Kidney epithelial cell (primary cell): ENCODE data around the gene MAP3K15. TPM values are rescaled to one million over a fixed set of nuclear protein-coding genes. Genes with fewer than 3 reads are reported as not detected.

Experiments used
- DNase-seq: peaks from one replicate; pipeline ENCODE4 v3.0.0-alpha.2; 2010; ENCODE audit warnings: low read depth
- H3K27me3 ChIP-seq: 2 replicates; pipeline ENCODE4 v1.6.0; 2011; ENCODE audit warnings: low read length; ENCODE audit not compliant: control insufficient read depth, insufficient read depth
- H3K36me3 ChIP-seq: 2 replicates; pipeline ENCODE4 v1.5.1; 2011; ENCODE audit warnings: low read length; ENCODE audit not compliant: control insufficient read depth, insufficient read depth
- H3K4me3 ChIP-seq: 2 replicates; pipeline ENCODE4 v1.5.1; 2011; ENCODE audit warnings: low read depth, mild to moderate bottlenecking, control low read depth, low read length
- CTCF ChIP-seq: IDR thresholded peaks from 2 replicates; pipeline ENCODE4 v1.5.1; 2011; ENCODE audit warnings: mild to moderate bottlenecking, moderate library complexity, low read length, control low read depth, inconsistent platforms; ENCODE audit not compliant: insufficient read depth, poor library complexity, severe bottlenecking
- total RNA-seq: library from RNA; depleted of rRNA; stranded (reverse); fragments of >200 nt; gene quantifications from 2 replicates; pipeline ENCODE4 v1.2.3, GENCODE V29; 2015

The MAP3K15 gene
- 1.5 and 2.2 TPM in 2 replicates for total RNA-seq

DNA sequence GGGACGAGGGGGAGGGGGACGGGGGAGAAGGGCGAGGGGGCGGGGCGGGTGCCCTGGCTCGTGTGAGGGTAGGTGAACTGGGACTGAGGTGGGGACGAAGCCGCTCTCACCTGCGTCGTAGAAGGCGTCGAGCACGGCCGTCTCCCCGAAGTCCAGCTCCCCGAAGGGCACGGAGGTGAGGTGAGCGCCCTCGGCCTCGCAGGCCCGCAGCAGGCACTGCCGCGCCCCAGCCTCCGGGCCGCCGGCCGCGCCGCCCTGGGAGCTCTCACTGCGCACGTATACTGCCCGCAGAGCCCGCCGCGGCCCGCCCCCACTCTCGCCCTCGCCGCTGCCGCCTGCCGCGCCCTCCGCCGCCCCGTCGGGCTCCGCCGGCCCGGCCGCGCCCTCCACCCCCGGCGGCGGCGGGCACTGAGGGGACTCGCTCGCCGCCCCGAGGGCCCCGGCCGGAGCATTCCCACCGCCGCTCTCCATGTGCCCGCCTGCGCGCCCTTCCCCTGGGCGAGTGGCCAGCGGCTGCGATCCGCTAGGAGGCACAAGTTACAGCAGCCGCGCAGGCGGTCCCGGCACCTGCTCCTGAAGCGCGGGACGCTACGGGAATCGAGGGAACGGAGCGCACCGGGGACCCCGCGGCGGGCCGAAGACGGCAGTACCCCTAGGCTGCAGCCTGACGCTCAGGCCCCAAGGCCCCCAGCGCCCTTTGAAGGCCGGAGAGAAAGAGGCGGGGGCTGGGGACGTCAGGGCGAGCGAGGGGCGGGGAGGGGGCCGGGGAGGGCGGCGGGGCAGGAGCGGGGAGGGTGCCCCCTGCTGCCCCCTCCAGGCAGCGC lies at the start of gene MAP3K15:
TSS of gene MAP3K15 (minus strand) at position 718 of the 824 bp plus-strand sequence. CDS start at position 471, 247 bp downstream.
- no peak for TF ChIP-seq CTCF
- DNase-seq, result no peak
- peak within 1 kb of the TSS; percentile 23 for H3K4me3 ChIP-seq
- H3K36me3 ChIP-seq, result no peaks in the 10 kb centered on the region
- H3K27me3 ChIP-seq, result peaks cover 2% of the 10 kb centered on the region

DNA sequence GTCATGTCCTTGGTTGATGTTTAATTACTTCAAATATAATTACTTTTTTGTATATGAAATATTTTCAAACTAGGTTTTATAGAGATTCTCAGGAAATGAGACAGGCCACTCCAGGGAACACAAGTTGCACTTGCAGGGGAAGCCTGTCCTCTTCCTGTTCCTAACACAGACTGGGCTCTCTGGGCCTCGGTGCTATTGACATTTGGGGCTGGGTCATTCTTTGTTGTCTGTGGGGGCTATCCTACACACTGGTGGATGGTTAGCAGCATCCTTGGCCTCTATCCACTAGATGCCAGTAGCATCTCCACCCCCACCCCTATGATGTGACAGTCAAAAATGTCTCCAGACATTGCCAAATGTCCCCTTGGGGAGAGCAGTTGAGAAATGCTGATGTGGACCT lies 49.3 kb upstream of the MAP3K15 start:
- H3K36me3 ChIP-seq, result no peaks in the 10 kb centered on the region
- TF ChIP-seq CTCF, result no peak
- no peak for DNase-seq
- no peaks in the 10 kb centered on the region for H3K27me3 ChIP-seq
- no peak overlapping the region for H3K4me3 ChIP-seq

DNA sequence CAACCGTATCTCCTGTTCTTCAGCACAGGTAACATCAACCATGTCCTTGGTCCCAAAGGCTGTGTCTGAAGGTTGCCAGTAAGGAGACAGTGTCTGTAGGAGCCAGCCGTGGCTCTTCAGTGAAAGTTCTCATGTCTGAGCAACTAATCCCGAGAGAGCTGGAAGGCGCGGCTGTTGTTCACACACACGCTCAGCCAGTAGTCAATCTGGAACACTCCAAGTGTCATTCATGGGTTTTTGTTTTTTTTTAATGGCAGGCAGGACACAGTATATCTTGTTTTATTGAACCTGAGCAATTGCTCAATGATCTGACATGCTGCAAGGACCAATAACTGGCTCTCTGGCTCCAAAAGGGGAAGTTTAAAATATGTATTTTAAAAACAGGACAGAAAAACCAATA lies 48.4 kb upstream of the MAP3K15 start:
- Histone ChIP-seq H3K36me3 (no peaks in the 10 kb centered on the region), H3K4me3 (no peak overlapping the region), H3K27me3 (no peaks in the 10 kb centered on the region)
- no peak for DNase-seq
- no peak for TF ChIP-seq CTCF

GRCh38 chrX:19563327-19563726 lies 48.0 kb upstream of the MAP3K15 start:
- no peak overlapping the region for H3K4me3 ChIP-seq
- DNase-seq, result no peak
- H3K27me3 ChIP-seq, result no peaks in the 10 kb centered on the region
- H3K36me3 ChIP-seq, result no peaks in the 10 kb centered on the region
- no peak for TF ChIP-seq CTCF

DNA sequence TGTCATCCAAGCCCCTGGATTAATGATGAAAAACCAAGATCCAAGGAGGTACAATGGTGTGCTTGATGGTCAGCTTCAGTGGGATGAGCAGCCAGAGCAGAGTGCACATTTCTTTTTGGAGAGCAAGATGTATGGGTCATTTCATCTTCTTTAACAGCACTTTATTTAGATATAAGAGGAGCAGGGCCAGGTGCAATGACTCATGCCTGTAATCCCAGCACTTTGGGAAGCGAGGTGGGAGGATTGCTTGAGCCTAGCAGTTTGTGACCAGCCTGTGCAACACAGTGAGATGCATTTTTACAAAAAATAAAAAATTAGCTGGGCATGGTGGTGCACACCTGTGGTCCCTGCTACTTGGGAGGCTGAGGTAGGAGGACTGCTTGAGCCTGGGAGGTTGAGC lies 45.3 kb upstream of the MAP3K15 start:
- TF ChIP-seq CTCF, result no peak
- no peak for DNase-seq
- no peak overlapping the region for H3K4me3 ChIP-seq
- no peaks in the 10 kb centered on the region for H3K36me3 ChIP-seq
- H3K27me3 ChIP-seq, result no peaks in the 10 kb centered on the region

- DNase-seq, result no peak
- Histone ChIP-seq H3K4me3 (no peak overlapping the region), H3K27me3 (no peaks in the 10 kb centered on the region), H3K36me3 (no peaks in the 10 kb centered on the region)
- no peak for TF ChIP-seq CTCF
These were observed 42.5 kb upstream of the MAP3K15 start for GRCh38 chrX:19557822-19558221.
